GM23338 (cell line): ENCODE results near the gene SPRR1B. TPM values are rescaled to one million over a fixed set of nuclear protein-coding genes. Genes with fewer than 3 reads are reported as not detected.

Experiments used
- ATAC-seq: fragments of 200-7000 bp; cut with Tn5 transposase; 3 replicates; pipeline ENCODE4 v1.9.1; 2020
- DNase-seq: peaks from one replicate; pipeline ENCODE4 v3.0.0-alpha.2; 2015; ENCODE audit warnings: low spot score
- H2AFZ ChIP-seq: fragments of 200-600 bp; sonication (generic); 2 replicates; pipeline ENCODE4 v1.8.0; 2016; ENCODE audit warnings: antibody characterized with exemption, mild to moderate bottlenecking, moderate library complexity
- H3F3A ChIP-seq: fragments of 200-600 bp; sonication (generic); replicated peaks from 2 replicates; pipeline ENCODE4 v1.8.0; 2017; ENCODE audit warnings: antibody characterized with exemption, mixed run types, low read depth
- H3K27ac ChIP-seq: fragments of 200-600 bp; sonication (generic); 2 replicates; pipeline ENCODE4 v1.6.1; 2016; ENCODE audit warnings: low read depth
- H3K27me3 ChIP-seq: fragments of 200-600 bp; sonication (generic); 2 replicates; pipeline ENCODE4 v1.8.0; 2016; ENCODE audit warnings: mild to moderate bottlenecking, mixed run types, moderate library complexity; ENCODE audit not compliant: insufficient read depth
- H3K36me3 ChIP-seq: fragments of 200-600 bp; sonication (generic); 2 replicates; pipeline ENCODE4 v1.8.0; 2016; ENCODE audit warnings: mild to moderate bottlenecking; ENCODE audit not compliant: insufficient read depth
- H3K4me1 ChIP-seq: fragments of 200-600 bp; sonication (generic); 2 replicates; pipeline ENCODE4 v1.8.0; 2016; ENCODE audit warnings: mild to moderate bottlenecking, moderate library complexity; ENCODE audit not compliant: insufficient read depth
- H3K4me2 ChIP-seq: fragments of 200-600 bp; sonication (generic); 2 replicates; pipeline ENCODE4 v1.7.1; 2017; ENCODE audit warnings: mixed run types
- H3K4me3 ChIP-seq: fragments of 200-600 bp; sonication (generic); 2 replicates; pipeline ENCODE4 v1.6.1; 2016; ENCODE audit warnings: mixed run types
- H3K79me2 ChIP-seq: fragments of 200-600 bp; sonication (generic); replicated peaks from 2 replicates; pipeline ENCODE4 v1.8.0; 2017; ENCODE audit warnings: mild to moderate bottlenecking; ENCODE audit not compliant: insufficient read depth
- H3K9me2 ChIP-seq: fragments of 200-600 bp; sonication (generic); 2 replicates; pipeline ENCODE4 v1.8.0; 2017; ENCODE audit not compliant: insufficient read depth
- H4K20me1 ChIP-seq: fragments of 200-600 bp; sonication (generic); replicated peaks from 2 replicates; pipeline ENCODE4 v1.8.0; 2017; ENCODE audit warnings: mild to moderate bottlenecking; ENCODE audit not compliant: insufficient read depth
- H3K27ac Mint-ChIP-seq: 2 replicates; pipeline ENCODE4 v1.8.0; 2020; ENCODE audit warnings: inconsistent platforms, mild to moderate bottlenecking, moderate library complexity, mixed read lengths
- H3K27me3 Mint-ChIP-seq: 3 replicates; pipeline ENCODE4 v1.8.0; 2022; ENCODE audit warnings: low read depth, mild to moderate bottlenecking, moderate library complexity, mixed read lengths, inconsistent platforms; ENCODE audit not compliant: insufficient read depth, poor library complexity
- H3K36me3 Mint-ChIP-seq: 3 replicates; pipeline ENCODE4 v1.8.0; 2021; ENCODE audit warnings: low read depth, mild to moderate bottlenecking, inconsistent platforms, moderate library complexity, mixed read lengths
- H3K4me1 Mint-ChIP-seq: 3 replicates; pipeline ENCODE4 v1.8.0; 2020; ENCODE audit warnings: mild to moderate bottlenecking, inconsistent platforms, mixed read lengths
- H3K4me3 Mint-ChIP-seq: 3 replicates; pipeline ENCODE4 v1.8.0; 2021; ENCODE audit warnings: moderate library complexity, mild to moderate bottlenecking, inconsistent platforms, mixed read lengths
- H3K9me3 Mint-ChIP-seq: 3 replicates; pipeline ENCODE4 v1.8.0; 2020; ENCODE audit warnings: moderate library complexity, mild to moderate bottlenecking, inconsistent platforms, mixed read lengths
- CREB1 ChIP-seq: fragments of 250-450 bp; sonication (Bioruptor Pico); IDR thresholded peaks from 2 replicates; pipeline ENCODE4 v1.5.0; 2020; ENCODE audit warnings: low read depth, mild to moderate bottlenecking, moderate library complexity
- EZH2 ChIP-seq: fragments of 200-600 bp; sonication (generic); IDR thresholded peaks from one replicate; pipeline ENCODE4 v1.8.0; 2017; ENCODE audit warnings: antibody characterized with exemption, mild to moderate bottlenecking, low read depth; ENCODE audit not compliant: unreplicated experiment
- EZH2phosphoT487 ChIP-seq: fragments of 200-600 bp; sonication (generic); IDR thresholded peaks from one replicate; pipeline ENCODE4 v1.8.1; 2018; ENCODE audit warnings: antibody characterized with exemption; ENCODE audit not compliant: unreplicated experiment
- NANOG ChIP-seq: IDR thresholded peaks from 2 replicates; pipeline ENCODE4 v1.6.1; 2016; ENCODE audit warnings: antibody characterized with exemption, borderline replicate concordance
- POLR2AphosphoS5 ChIP-seq: IDR thresholded peaks from 2 replicates; pipeline ENCODE4 v1.6.1; 2016; ENCODE audit warnings: antibody characterized with exemption, low read depth
- STAT1 ChIP-seq: IDR thresholded peaks from one replicate; pipeline ENCODE4 v1.6.1; 2016; ENCODE audit warnings: antibody characterized with exemption; ENCODE audit not compliant: unreplicated experiment
- ZNF114 ChIP-seq: fragments of 250-450 bp; sonication (Bioruptor Pico); IDR thresholded peaks from 2 replicates; pipeline ENCODE4 v1.5.0; 2020; ENCODE audit warnings: mild to moderate bottlenecking, moderate library complexity
- ZNF331 ChIP-seq: fragments of 250-450 bp; sonication (Bioruptor Pico); IDR thresholded peaks from 2 replicates; pipeline ENCODE4 v1.5.0; 2020; ENCODE audit warnings: low read depth, mild to moderate bottlenecking, moderate library complexity
- polyA plus RNA-seq: library from polyadenylated mRNA; unstranded; fragments of >200 nt; fragmentation: Nextera tagmentation; extraction: Ambion mirVana; gene quantifications from 2 replicates; pipeline ENCODE4 v1.2.1, GENCODE V29; 2016
- total RNA-seq: library from RNA; depleted of rRNA; stranded (reverse); fragments of >200 nt; shearing (Covaris generic); gene quantifications from 2 replicates; pipeline ENCODE4 v1.2.3, GENCODE V29; 2014
- TF ChIP-seq, protein P1 (sequence below): IDR thresholded peaks from one replicate; pipeline ENCODE4 v1.6.1; 2018; ENCODE audit warnings: antibody characterized with exemption; ENCODE audit not compliant: unreplicated experiment
- TF ChIP-seq, protein P2 (sequence below): IDR thresholded peaks from 2 replicates; pipeline ENCODE4 v1.6.1; 2016; ENCODE audit warnings: antibody characterized with exemption
- TF ChIP-seq, protein P3 (sequence below): fragments of 250-450 bp; sonication (Bioruptor Pico); IDR thresholded peaks from 2 replicates; pipeline ENCODE4 v1.5.0; 2020; ENCODE audit warnings: mild to moderate bottlenecking, moderate library complexity
- TF ChIP-seq, protein P4 (sequence below), 2 experiments: fragments of 200-600 bp in 1 of 2; sonication (generic) in 1 of 2; conservative IDR thresholded peaks; 2 replicates each; pipeline versions ENCODE4 v1.5.1 to v1.6.1; 2016 to 2017; ENCODE audit warnings: antibody characterized with exemption in 2 of 2, low read depth in 2 of 2, mild to moderate bottlenecking in 2 of 2, moderate library complexity in 1 of 2

Gene SPRR1B
- total and polyA plus RNA-seq, 2 experiments from 2014 or later: not detected

DNA sequence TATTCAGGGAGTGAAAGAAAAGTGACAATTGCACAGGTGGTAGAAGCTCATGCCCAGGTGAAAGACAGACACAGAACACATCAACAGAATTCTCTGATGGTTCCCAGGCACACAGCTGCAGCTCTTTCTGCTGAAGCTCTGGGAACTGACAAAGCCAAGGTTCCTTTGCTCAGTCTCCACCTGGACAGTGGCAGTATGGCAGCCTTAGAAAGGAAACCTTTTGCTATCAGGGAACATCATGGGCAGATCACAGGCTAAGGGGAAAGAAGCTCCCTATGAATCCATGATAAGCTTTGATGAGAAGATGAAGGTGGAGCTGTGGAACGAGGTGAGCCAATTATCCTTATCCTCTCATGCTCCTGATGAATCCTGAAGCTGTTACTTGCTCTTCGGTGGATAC lies 39.2 kb downstream of the SPRR1B start (continued):
- TF ChIP-seq, protein P1, sequence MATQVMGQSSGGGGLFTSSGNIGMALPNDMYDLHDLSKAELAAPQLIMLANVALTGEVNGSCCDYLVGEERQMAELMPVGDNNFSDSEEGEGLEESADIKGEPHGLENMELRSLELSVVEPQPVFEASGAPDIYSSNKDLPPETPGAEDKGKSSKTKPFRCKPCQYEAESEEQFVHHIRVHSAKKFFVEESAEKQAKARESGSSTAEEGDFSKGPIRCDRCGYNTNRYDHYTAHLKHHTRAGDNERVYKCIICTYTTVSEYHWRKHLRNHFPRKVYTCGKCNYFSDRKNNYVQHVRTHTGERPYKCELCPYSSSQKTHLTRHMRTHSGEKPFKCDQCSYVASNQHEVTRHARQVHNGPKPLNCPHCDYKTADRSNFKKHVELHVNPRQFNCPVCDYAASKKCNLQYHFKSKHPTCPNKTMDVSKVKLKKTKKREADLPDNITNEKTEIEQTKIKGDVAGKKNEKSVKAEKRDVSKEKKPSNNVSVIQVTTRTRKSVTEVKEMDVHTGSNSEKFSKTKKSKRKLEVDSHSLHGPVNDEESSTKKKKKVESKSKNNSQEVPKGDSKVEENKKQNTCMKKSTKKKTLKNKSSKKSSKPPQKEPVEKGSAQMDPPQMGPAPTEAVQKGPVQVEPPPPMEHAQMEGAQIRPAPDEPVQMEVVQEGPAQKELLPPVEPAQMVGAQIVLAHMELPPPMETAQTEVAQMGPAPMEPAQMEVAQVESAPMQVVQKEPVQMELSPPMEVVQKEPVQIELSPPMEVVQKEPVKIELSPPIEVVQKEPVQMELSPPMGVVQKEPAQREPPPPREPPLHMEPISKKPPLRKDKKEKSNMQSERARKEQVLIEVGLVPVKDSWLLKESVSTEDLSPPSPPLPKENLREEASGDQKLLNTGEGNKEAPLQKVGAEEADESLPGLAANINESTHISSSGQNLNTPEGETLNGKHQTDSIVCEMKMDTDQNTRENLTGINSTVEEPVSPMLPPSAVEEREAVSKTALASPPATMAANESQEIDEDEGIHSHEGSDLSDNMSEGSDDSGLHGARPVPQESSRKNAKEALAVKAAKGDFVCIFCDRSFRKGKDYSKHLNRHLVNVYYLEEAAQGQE: no peak
- no peak for TF ChIP-seq POLR2AphosphoS5

DNA sequence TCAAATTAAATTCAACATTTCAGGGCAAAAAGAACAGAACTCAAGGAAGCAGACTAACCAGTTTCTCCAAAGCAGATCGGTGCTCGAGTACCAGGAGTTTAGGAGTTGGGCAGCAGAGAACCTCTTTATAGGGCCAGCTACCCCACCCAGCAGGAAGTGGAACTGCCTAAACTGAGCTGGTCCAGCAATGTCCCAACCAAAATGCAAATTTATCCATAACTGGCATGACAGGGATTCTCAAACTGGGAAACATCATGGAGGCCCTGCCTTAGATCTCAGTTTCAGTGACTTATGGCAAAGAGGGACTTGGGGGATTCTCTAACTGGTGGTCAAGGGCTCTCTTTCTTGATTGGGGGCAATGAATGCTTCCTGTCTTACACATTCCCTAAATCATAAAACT lies 40.5 kb downstream of the SPRR1B start, which contains the start of gene SPRR2B:
Gene SPRR2B (minus strand): TSS at position 101 of the 400 bp plus-strand sequence. CDS start 772 bp downstream, outside the sequence.
- Histone ChIP-seq H3K36me3 (no peaks in the 10 kb centered on the region), H2AFZ (no peak within 1 kb of the TSS), H3K27me3 (no peaks in the 10 kb centered on the region), H3K9me2 (no peaks in the 10 kb centered on the region), H3F3A (no peaks in the 10 kb centered on the region), H3K79me2 (no peaks in the 10 kb centered on the region), H3K4me3 (no peak within 1 kb of the TSS), H4K20me1 (no peaks in the 10 kb centered on the region), H3K27ac (no peak within 1 kb of the TSS), H3K4me2 (no peak within 1 kb of the TSS), H3K4me1 (no peaks in the 10 kb centered on the region)
- Mint-ChIP-seq H3K4me3 (no peak within 1 kb of the TSS), H3K36me3 (no peaks in the 10 kb centered on the region), H3K9me3 (no peaks in the 10 kb centered on the region), H3K27me3 (peaks cover 3% of the 10 kb centered on the region), H3K4me1 (no peaks in the 10 kb centered on the region), H3K27ac (no peak within 1 kb of the TSS)
- ATAC-seq (no peak), DNase-seq (no peak)
- TF ChIP-seq, protein P2, sequence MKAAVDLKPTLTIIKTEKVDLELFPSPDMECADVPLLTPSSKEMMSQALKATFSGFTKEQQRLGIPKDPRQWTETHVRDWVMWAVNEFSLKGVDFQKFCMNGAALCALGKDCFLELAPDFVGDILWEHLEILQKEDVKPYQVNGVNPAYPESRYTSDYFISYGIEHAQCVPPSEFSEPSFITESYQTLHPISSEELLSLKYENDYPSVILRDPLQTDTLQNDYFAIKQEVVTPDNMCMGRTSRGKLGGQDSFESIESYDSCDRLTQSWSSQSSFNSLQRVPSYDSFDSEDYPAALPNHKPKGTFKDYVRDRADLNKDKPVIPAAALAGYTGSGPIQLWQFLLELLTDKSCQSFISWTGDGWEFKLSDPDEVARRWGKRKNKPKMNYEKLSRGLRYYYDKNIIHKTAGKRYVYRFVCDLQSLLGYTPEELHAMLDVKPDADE: no peak
- TF ChIP-seq NANOG (no peak), CREB1 (CRISPR knock-in tag) (no peak), ZNF114 (CRISPR knock-in tag) (no peak), EZH2 (no peak), ZNF331 (CRISPR knock-in tag) (no peak), STAT1 (no peak), EZH2phosphoT487 (no peak)
- TF ChIP-seq, protein P3, sequence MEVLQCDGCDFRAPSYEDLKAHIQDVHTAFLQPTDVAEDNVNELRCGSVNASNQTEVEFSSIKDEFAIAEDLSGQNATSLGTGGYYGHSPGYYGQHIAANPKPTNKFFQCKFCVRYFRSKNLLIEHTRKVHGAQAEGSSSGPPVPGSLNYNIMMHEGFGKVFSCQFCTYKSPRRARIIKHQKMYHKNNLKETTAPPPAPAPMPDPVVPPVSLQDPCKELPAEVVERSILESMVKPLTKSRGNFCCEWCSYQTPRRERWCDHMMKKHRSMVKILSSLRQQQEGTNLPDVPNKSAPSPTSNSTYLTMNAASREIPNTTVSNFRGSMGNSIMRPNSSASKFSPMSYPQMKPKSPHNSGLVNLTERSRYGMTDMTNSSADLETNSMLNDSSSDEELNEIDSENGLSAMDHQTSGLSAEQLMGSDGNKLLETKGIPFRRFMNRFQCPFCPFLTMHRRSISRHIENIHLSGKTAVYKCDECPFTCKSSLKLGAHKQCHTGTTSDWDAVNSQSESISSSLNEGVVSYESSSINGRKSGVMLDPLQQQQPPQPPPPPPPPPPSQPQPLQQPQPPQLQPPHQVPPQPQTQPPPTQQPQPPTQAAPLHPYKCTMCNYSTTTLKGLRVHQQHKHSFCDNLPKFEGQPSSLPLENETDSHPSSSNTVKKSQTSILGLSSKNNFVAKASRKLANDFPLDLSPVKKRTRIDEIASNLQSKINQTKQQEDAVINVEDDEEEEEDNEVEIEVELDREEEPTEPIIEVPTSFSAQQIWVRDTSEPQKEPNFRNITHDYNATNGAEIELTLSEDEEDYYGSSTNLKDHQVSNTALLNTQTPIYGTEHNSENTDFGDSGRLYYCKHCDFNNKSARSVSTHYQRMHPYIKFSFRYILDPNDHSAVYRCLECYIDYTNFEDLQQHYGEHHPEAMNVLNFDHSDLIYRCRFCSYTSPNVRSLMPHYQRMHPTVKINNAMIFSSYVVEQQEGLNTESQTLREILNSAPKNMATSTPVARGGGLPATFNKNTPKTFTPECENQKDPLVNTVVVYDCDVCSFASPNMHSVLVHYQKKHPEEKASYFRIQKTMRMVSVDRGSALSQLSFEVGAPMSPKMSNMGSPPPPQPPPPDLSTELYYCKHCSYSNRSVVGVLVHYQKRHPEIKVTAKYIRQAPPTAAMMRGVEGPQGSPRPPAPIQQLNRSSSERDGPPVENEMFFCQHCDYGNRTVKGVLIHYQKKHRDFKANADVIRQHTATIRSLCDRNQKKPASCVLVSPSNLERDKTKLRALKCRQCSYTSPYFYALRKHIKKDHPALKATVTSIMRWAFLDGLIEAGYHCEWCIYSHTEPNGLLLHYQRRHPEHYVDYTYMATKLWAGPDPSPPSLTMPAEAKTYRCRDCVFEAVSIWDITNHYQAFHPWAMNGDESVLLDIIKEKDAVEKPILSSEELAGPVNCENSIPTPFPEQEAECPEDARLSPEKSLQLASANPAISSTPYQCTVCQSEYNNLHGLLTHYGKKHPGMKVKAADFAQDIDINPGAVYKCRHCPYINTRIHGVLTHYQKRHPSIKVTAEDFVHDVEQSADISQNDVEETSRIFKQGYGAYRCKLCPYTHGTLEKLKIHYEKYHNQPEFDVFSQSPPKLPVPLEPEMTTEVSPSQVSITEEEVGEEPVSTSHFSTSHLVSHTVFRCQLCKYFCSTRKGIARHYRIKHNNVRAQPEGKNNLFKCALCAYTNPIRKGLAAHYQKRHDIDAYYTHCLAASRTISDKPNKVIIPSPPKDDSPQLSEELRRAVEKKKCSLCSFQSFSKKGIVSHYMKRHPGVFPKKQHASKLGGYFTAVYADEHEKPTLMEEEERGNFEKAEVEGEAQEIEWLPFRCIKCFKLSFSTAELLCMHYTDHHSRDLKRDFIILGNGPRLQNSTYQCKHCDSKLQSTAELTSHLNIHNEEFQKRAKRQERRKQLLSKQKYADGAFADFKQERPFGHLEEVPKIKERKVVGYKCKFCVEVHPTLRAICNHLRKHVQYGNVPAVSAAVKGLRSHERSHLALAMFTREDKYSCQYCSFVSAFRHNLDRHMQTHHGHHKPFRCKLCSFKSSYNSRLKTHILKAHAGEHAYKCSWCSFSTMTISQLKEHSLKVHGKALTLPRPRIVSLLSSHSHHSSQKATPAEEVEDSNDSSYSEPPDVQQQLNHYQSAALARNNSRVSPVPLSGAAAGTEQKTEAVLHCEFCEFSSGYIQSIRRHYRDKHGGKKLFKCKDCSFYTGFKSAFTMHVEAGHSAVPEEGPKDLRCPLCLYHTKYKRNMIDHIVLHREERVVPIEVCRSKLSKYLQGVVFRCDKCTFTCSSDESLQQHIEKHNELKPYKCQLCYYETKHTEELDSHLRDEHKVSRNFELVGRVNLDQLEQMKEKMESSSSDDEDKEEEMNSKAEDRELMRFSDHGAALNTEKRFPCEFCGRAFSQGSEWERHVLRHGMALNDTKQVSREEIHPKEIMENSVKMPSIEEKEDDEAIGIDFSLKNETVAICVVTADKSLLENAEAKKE (CRISPR knock-in tag): no peak
- TF ChIP-seq, protein P4, sequence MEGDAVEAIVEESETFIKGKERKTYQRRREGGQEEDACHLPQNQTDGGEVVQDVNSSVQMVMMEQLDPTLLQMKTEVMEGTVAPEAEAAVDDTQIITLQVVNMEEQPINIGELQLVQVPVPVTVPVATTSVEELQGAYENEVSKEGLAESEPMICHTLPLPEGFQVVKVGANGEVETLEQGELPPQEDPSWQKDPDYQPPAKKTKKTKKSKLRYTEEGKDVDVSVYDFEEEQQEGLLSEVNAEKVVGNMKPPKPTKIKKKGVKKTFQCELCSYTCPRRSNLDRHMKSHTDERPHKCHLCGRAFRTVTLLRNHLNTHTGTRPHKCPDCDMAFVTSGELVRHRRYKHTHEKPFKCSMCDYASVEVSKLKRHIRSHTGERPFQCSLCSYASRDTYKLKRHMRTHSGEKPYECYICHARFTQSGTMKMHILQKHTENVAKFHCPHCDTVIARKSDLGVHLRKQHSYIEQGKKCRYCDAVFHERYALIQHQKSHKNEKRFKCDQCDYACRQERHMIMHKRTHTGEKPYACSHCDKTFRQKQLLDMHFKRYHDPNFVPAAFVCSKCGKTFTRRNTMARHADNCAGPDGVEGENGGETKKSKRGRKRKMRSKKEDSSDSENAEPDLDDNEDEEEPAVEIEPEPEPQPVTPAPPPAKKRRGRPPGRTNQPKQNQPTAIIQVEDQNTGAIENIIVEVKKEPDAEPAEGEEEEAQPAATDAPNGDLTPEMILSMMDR (conservative IDR thresholded peaks at IDR 0.05; ENCODE audit: low read depth in 2 of 2): no peak
